ENCODE results near the gene SIGLEC6.

DNA sequence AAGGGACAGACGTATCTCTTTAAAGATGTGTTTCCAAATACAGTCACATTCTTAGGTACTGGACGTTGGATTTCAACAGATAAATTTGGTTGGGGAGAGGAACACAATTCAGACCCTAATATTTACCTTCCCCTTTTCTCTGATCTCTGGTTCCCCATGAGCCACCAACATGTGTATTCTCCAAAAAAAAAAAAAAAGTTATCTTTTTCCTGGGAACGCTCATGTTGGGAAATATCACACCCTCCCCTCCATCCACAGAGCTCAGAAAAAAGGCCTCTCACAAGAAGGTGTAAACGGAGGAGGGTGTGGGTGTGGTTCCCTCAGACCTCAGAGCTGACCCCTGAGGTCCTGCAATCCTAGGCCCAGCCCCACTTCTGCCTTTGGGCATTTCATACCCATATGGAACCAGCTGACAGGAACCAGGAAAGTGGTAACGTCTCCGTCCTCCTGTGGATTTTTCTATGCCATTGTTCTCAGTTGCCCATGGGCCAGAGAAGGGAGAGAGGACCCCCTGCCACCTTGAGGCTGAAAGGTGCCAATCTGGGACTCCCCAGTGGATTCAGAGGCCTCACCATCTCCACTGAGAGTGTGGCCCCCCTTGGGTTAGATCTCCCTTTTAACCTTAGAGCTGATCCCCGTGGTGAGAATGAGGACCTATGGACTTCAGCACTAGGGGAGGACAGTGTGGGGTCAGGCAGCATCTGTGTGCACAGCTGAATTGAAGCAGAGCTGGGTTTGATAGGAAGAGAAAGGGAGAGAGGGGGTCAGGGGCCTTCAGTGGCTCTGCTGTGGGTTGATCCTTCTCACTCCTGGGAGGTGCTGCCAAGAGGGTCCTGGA lies 21.4 kb downstream of the SIGLEC6 start:
- TF ChIP-seq CTCF (IDR thresholded peaks at IDR 0.05) (no peak), POLR2A (IDR thresholded peaks at IDR 0.05) (no peak), POLR2AphosphoS5 (IDR thresholded peaks at IDR 0.05; ENCODE audit: insufficient read depth in 1 of 2, low read depth in 1 of 2) (no peak)
